Kidney capillary endothelial cell (primary cell): ENCODE data around the gene ANK3.
A peak's percentile ranks its signal among the peaks of the same experiment; 100 is the strongest.
"Not testable (repeated sequence)": the region's sequence is repeated elsewhere in the genome, so short reads cannot be mapped to it uniquely, and the experiment has no call there.

Experiments
- DNase-seq: peaks from one replicate; pipeline ENCODE4 v3.0.0-alpha.2; 2018; ENCODE audit warnings: low spot score

The ANK3 gene

DNA sequence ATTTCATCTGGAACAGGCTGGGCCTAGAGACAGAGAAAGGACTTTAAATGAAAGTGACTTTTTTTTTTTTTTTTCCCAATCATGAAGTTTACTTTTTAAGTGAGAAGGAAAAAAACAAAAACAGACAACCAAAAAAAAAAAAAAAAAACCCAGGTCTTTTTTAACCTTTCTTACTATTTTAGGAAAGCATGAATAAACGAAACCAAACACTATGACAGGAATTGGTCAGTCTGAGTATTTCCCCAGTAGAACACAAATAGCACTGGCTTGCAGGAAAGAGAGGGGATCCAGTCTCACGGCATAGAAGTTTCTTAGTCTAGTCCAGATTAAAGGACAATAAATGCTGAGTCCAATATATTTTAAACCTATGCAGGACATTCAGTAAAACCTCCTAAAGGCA lies 302.8 kb downstream of the ANK3 start:
- DNase-seq = no peak

DNA sequence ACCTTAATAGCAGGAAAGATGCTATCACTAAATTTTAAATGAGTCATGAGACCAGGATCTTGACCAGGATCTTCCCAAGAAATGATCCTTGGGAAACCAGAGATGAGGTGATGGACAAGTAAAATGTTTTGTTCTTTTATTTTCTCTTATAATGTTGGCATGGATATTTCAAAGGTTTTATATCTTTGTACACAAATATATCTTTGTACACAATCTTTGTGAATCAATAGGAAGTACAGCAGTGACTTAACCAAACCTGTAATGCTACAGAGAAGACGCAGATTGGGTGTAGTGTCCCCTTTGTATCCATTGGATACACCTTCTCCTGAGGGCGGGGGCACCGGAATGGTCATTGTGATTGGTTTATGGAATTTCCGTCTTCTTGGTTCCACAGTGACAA lies 303.3 kb downstream of the ANK3 start:
- DNase-seq = no peak

DNA sequence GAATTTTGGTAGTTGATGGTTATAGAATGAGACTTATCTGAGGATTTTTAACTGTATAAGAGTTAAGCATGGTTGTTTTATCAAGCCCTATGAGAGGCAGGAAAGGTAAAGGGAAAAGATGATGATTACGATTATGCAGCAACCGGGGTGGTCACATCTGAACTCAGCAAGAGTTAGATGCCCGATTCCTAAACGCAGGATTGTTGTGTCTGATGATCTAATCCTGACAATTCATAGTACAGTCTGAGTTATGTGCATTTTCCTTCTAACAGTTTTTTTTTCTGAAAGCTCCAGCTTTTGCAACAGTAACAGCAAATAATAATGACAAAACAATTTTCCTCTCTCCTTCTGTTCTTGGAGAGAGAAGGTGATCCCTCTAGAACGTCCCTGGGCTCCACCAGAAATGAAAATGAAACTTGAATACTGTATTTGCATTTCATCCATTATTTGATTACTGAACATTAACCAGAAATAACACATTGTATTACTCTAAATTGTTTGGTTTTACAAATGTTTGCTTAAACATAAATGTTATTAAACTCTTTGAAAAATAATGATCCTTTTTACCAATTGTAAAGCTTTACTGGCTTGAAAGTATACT lies 306.8 kb downstream of the ANK3 start:
- no peak for DNase-seq

DNA sequence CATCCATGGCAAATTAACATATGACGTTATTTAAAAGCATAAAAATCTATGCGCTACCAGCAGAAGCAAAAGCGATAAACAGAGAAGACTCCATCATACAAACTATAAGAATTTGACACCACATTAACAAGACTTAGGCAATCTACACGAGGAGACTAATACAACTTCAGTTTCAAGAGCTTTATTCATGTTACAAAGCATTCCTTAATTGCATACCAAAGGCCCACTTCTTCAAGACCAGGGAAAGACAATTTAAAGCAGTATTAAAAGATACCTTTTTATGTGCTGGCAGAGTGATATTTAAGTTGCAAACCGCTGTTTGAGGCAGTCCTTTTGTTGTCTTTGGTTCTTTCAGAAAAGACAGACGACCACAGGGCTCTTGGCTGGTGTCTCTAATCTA lies 307.3 kb downstream of the ANK3 start:
- no peak for DNase-seq

DNA sequence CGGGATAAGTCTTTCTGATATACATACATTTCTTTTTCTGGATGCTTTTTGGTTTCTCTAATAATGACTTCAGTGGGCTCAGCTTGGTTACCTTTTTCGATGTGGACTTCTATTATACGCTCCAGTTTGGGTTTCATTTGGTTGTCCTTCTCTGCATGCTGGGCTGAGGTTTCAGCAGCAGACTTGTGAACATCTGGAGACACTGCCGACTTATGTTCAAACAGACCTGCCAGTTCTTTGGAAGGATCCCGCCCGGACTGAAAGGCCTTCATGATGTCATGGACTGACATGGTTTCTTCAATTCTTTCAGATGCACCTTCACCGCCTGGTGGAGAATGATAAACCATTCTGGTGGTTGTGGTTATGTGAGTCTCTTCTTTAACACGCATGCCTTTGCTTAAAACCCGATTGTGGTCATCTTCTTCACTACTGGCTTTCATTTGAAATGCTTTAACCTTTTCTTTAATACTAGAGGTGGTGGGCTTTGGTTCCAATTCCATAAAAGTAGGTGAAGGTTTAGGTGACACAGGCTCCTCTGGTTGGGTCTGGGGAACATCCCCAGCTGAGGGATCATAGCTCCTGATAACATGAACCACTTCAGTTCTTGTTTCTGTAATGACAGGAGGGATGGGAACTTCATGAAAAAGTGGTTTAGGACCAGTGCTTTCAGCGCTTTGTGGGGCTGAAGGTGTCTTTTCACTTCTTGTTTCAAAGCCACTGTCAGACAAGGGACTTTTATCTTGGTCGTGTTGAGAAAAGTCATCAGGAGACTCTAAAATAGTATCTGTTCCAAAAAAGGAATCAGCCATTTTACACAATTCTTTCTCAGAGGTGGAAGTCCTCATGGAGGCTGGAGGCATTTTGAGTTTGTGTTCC lies 315.7 kb downstream of the ANK3 start:
- no peak for DNase-seq

DNA sequence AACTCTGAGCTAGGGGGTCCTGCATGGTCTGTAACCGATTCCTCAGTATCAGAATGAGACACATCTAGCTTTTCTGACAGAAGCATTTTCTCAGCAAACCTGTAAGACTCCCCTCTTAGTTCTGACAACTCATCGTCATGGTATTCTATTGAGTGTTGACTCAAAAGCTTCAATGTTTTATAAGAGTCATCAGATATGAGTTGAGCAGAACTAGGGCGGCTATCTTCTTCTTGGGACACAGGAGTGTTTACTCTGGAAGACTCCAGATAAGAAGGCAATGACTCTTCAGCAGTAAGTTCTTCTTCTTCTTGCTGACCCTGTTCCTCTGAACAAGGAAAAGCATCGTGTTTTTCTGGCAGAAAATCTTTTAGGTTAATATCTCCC lies 316.3 kb downstream of the ANK3 start:
- no peak for DNase-seq

DNA sequence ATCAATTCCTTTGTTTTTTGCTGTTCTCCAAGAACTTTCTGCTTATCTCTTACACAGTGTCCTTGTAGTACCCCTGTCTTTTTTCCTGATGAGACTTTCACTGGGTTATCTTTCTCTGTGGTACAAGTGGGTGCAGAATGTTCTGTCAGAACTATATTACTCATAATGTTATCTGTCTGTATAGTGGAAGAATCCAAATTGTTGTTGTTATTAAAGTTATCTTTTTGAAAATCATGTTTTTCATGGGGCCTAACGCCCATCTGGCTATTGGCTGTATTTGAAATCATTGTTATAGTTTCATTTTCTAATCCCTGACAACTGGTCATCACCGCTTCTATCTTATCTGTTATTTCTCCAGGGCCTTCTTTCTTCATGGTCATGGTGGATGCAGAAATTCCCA lies 320.4 kb downstream of the ANK3 start:
- DNase-seq = no peak

DNA sequence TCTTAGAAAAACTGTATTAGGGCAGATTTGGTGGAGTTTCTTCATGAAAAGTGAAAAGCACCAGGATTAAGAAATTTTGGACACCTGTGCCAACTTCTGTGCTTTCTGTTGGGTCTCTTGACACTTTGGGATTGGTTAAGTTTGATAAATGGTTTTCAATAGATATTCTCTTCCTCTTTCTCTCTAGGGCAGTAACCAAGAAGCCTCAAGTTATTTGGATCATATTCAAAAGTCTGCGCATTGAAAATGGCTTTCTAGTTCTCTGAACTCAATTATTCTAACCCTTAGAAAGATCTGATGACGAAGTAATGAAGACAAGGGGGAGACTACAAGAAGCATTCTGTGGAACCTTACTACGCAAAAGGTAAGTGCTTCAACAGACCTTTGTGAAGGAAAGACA lies 339.3 kb downstream of the ANK3 start:
- no peak for DNase-seq

DNA sequence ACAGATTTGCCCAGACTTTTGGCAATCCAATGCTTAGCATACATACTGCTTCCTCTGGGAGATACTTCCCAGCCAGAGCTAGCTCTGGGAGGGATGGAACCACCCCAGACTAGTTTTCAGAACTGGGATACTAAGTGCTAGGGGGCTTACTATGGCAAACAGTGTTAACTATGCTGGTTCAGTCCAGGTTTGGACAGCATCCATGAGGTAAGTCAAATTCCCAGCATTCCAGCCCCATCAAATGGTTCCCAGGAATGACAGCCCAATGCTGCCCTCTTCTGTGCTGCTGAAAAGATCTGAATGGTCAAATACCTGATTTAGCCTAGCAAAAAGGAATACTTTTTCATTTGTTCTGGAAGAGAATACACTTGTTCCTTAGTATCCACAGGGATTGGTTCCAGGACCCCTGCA lies 341.6 kb downstream of the ANK3 start:
- DNase-seq = no peak

DNA sequence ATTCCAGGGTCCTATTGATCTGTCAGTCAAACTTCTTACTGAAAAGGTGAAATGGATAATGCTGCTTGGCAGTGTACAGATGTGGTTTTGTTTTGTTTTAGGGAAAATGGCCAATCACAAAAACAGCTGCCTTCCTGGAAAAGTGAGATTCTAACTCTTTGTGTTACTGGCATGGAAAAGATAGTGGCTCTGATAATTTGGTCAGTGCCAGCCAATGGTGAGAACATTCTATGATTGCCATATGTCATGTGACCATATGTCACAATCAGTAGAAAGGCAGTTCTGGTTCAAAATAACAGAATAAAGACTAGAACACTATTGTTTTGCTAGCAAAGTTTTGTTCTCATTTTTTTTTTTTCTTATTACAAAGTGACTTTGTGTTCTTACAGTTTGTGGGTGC lies 344.1 kb downstream of the ANK3 start:
- no peak for DNase-seq

DNA sequence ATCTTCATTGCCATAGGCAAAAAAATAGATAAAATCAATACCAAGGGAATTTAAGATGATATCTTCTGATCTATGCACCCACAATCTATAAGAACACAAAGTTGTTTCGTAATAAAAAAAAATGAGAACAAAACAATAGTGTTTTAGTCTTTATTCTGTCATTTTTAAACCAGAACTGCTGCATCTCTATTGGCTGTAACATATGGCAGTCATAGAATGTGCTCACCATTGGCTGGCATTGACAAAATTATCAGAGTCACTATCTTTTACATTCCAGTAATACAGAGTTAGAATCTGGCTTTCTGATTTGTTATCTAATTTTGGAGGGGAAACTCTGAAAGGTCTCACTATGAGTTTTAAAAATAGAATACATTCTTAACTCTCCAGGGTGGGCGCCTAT lies 344.7 kb downstream of the ANK3 start:
- DNase-seq = no peak

DNA sequence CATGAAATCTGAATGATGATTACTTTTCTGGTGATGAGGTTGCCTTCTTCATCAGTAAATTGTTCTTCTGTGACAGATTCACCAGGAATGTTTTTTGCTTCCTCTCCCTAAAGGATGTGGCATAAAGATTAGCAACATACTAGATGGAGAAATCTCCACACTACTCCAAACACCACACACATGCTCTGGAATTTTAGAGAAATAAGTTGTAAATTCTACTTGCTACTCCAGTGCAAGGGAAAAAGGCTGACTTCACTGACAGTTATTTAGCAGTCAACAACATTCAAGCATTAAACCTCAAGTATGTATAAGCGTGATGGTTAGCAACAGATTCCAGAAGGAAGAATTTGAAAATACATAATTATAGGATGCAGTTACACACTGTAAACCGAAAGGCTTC lies 345.4 kb downstream of the ANK3 start:
- no peak for DNase-seq

DNA sequence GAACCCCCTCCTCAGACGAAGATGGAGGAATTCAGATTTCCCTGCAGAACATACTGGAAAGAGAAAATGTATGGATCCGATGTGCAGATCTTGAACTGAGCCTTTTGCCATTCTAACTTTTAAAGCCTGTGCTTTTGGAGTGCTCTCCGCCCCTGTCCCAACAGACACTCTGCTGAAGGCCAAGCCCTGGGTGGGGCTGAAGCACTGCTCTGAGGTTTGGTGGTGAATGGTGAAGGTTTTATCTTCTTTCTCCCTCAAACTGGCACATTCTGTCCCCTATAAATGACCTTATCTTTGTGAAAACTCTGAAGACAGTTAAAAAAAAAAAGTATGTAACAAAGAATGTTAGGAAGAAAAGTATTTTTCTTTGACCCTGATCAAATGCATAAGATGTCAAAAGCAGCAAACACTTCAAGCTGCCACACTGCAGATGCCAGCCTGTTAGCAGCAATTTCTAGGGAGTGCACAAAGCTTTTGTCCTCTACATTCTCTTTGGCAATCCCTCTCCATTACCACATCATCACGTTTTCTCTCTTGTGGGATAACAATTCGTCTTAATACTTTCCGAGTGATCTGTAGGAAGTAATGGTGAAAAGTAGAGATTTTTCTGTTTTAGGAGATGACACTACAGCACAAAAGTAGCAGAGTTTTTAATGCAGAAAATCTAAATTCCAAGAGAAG lies 346.0 kb downstream of the ANK3 start:
- no peak for DNase-seq

DNA sequence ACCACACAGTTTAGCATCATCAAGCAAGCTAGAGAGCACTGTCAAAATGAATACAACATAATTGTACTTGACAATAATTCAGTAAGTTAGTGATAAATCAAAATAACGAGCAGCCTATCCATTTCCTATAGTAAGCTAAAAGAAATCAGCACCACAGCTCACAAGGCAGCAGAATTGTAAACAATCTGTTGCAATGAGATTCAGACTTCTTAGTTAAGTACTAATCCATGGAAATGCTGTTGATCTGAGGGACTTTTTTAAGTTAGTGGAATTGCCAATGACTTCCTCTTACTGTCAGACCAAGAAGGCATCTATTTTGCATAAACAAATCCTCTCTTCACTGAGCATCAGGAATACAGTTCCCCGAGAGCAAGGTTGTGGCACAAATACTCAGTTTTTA lies 346.8 kb downstream of the ANK3 start:
- no peak for DNase-seq

DNA sequence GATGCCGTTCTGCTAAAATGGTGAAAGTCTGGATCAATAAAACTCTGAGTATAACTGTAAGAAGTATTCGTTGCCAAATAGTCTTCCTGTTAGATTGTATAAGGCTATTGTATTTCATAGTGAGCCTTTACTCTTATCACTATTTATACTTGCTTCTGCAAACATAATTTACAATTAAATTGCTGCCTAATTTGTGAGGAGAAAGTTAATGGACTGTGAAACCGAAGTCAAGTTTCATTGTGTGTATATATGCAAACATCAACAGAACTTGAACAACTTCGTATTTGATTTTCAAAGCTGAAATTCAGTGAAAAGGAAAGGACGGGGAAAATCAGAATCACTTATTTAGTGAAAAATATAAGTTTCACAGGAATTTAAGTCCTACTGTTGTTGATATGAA lies 347.4 kb downstream of the ANK3 start:
- no peak for DNase-seq

DNA sequence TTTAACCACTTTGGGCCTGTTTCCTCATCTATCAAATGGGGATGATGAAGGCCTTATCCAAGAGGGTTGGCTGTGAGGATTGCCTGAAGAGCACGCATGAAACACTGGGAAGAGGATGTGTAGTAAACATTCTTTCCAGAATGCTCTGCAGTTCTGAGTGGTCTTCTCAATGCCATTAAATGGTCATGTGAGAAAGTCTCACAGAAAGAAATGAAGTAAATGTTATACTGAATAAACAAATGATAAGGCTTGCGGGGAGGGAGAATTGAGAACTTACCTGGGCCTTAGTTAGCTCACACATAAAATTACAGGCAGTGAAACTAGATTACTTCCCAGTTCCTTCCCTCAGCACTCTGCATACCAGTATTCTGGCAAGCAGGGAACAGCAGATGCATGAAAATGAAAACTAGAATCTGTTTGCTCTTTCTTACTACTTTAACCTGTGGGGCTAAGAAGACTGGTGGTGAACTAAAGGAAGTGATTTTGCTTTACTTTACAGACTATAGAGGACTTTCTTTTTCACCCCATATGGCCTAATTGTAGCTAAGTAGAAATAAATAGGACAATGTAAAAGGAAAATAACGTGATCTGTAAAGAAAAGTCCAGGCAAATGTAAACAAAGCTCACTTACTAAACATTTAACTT lies 348.1 kb downstream of the ANK3 start:
- no peak for DNase-seq

DNA sequence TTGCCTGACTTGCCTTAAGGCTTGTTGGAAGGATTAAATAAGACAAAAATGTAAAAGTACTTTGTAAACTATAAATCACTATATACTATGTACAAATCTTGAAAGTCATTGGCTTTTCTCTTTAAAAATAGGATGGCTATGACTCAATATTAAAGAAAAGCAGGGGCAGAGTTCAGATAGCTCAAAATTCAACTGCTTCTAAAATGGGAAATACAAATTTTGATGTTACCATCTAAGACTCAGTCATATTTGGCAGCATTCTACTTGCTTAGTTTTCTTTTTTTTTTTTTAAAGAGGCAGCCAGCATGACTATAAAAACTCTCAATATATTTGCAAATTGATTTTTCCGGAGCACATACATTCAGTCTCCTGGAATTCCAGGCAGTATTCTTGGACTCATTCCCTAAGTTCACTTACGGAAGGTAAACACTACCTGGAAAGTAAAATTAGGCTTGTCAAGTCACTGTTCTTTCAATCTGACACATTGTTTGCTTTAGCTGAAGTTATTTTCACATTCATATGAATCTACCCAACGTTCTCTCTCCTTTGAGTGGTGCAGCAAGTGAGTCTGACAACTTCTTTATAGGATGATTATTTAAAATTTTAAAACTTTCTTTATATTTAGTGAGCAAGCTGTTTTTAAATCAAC lies 349.5 kb downstream of the ANK3 start:
- no peak for DNase-seq

DNA sequence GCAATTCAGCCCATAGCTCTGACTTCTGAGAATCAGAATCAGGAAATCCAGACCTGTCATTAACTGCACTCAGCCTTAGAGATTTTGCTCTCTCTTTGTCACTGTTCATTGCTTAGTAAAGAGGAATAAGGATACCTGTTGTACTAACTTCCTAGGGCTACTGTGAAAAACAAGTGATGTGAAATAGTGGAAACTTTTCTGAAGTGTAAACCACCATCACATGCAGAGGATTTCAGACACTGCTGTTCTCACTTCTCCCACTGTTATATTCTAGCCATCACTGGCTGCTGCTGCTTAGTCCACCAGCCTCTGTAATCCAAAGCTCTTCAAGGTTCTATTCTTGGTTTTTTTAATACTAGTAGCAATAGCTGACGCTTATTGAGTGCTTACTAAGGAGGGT lies 353.7 kb downstream of the ANK3 start:
- DNase-seq = no peak

DNA sequence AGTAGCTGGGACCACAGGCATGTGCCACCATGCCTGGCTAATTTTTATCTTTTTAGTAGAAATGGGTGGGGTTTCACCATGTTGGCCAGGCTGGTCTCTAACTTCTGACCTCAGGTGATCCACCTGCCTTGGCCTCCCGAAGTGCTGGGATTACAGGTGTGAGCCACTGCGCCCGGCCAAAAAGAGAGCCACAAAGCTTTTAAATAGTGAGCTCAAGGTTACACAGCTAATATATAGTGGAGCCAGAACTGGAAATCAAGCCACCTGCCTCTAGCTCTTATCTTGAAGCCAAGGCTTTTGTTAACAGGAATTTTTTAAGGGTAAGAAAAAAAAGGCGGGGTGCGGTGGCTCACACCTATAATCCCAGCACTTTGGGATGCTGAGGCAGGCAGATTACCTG lies 354.3 kb downstream of the ANK3 start:
- DNase-seq = not testable (repeated sequence)

DNA sequence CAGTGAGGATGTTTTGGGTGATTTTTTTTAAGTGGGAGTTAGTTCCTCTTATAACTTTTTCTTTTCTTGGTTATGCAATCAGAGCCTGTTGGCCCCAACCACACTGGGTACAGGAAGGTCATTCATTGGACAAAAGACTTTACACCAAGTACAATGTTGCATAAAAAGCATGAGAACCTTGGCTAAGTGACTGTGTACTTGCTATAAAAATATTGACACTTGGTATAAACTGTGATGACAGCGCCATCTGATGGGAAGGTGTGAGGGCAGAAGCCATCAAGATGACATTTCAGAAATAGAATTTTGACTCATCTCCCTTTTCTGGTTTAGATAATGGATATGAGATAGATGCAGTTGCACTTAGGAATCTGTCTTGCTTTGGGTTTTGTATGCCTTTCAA lies 357.0 kb downstream of the ANK3 start:
- peak; percentile 18 for DNase-seq

DNA sequence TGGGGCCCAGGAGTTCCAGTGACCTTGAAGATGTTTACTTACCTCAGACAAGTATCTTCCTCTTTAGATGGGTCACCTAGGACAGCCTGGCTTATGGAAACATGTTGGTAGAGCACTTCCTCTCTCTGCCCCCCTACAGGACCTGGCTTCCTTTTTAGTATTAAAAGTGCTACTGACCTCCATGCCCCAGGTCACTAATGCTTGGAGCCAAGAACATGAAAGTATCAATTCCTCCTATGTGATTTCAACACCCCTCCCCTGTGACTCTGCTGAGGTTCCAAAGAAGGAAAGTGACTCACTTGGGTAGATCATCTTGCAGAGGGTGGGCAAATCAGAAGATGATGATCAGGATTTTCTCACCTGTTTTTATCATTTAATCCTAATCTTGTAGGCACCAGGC lies 358.0 kb downstream of the ANK3 start:
- DNase-seq = no peak

DNA sequence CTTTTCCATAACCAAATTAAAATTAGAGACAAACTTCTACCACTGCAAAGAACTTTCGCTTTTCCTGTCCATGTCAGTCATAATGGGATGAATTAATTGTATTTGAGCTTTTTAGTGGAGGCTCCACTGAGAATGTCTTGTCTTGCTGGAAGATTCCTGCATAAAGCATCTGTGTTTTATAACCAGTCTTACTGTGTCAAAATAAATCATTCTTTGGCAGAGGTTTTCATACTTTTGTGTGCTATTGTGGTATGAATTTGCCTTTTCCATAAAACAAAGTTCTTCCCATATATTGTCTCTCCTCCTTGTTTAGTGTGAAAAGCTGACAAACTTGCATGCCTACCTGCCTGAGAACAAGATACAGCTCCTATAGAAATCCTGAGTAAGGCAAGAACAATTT lies 358.5 kb downstream of the ANK3 start:
- DNase-seq = no peak
